ENCODE results near the gene PSME4.

GRCh38 chr2:54012538-54013141 is 41.8 kb upstream of the PSME4 start:
- TF ChIP-seq, protein P1, sequence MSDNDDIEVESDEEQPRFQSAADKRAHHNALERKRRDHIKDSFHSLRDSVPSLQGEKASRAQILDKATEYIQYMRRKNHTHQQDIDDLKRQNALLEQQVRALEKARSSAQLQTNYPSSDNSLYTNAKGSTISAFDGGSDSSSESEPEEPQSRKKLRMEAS (IDR thresholded peaks at IDR 0.05; ENCODE audit: low read depth, low read length) = no peak
- TF ChIP-seq, protein P2, sequence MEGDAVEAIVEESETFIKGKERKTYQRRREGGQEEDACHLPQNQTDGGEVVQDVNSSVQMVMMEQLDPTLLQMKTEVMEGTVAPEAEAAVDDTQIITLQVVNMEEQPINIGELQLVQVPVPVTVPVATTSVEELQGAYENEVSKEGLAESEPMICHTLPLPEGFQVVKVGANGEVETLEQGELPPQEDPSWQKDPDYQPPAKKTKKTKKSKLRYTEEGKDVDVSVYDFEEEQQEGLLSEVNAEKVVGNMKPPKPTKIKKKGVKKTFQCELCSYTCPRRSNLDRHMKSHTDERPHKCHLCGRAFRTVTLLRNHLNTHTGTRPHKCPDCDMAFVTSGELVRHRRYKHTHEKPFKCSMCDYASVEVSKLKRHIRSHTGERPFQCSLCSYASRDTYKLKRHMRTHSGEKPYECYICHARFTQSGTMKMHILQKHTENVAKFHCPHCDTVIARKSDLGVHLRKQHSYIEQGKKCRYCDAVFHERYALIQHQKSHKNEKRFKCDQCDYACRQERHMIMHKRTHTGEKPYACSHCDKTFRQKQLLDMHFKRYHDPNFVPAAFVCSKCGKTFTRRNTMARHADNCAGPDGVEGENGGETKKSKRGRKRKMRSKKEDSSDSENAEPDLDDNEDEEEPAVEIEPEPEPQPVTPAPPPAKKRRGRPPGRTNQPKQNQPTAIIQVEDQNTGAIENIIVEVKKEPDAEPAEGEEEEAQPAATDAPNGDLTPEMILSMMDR (IDR thresholded peaks at IDR 0.05 in 2 of 3, conservative IDR thresholded peaks at IDR 0.05 in 1 of 3; ENCODE audit: control insufficient read depth in 2 of 3, extremely low read depth in 1 of 3, insufficient read depth in 1 of 3, low read depth in 3 of 3, low read length in 3 of 3) = no peak
- TF ChIP-seq HDAC2 (IDR thresholded peaks at IDR 0.05) = no peak
- no peak for TF ChIP-seq NR2C2 (IDR thresholded peaks at IDR 0.05; ENCODE audit: borderline replicate concordance, control insufficient read depth, insufficient read length, low read depth)
- TF ChIP-seq BCL11A (IDR thresholded peaks at IDR 0.05; ENCODE audit: low read depth, low read length) = no peak
- TF ChIP-seq SIN3A (IDR thresholded peaks at IDR 0.05; ENCODE audit: low read depth, low read length) = no peak
- no peak for TF ChIP-seq NFYA (IDR thresholded peaks at IDR 0.05; ENCODE audit: borderline replicate concordance, low read depth, low read length)
- TF ChIP-seq POLR2A (IDR thresholded peaks at IDR 0.05; ENCODE audit: low read depth, low read length) = no peak
- TF ChIP-seq, protein P3, sequence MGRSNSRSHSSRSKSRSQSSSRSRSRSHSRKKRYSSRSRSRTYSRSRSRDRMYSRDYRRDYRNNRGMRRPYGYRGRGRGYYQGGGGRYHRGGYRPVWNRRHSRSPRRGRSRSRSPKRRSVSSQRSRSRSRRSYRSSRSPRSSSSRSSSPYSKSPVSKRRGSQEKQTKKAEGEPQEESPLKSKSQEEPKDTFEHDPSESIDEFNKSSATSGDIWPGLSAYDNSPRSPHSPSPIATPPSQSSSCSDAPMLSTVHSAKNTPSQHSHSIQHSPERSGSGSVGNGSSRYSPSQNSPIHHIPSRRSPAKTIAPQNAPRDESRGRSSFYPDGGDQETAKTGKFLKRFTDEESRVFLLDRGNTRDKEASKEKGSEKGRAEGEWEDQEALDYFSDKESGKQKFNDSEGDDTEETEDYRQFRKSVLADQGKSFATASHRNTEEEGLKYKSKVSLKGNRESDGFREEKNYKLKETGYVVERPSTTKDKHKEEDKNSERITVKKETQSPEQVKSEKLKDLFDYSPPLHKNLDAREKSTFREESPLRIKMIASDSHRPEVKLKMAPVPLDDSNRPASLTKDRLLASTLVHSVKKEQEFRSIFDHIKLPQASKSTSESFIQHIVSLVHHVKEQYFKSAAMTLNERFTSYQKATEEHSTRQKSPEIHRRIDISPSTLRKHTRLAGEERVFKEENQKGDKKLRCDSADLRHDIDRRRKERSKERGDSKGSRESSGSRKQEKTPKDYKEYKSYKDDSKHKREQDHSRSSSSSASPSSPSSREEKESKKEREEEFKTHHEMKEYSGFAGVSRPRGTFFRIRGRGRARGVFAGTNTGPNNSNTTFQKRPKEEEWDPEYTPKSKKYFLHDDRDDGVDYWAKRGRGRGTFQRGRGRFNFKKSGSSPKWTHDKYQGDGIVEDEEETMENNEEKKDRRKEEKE (IDR thresholded peaks at IDR 0.05) = no peak
- TF ChIP-seq USF2 (IDR thresholded peaks at IDR 0.05; ENCODE audit: borderline replicate concordance, low read depth, low read length) = no peak
- TF ChIP-seq, protein P4, sequence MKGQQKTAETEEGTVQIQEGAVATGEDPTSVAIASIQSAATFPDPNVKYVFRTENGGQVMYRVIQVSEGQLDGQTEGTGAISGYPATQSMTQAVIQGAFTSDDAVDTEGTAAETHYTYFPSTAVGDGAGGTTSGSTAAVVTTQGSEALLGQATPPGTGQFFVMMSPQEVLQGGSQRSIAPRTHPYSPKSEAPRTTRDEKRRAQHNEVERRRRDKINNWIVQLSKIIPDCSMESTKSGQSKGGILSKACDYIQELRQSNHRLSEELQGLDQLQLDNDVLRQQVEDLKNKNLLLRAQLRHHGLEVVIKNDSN (IDR thresholded peaks at IDR 0.05; ENCODE audit: borderline replicate concordance, extremely low read length, insufficient read depth, low read depth, low read length) = no peak
- TF ChIP-seq POLR2AphosphoS5 (IDR thresholded peaks at IDR 0.05; ENCODE audit: low read length) = no peak
- TF ChIP-seq IRF4 (IDR thresholded peaks at IDR 0.05; ENCODE audit: low read depth, low read length) = no peak

Data from GM12878 (cell line).